Left forelimb (tissue), 1 donor: ENCODE results near the gene GABARAPL2.
"Not testable (repeated sequence)": the region's sequence is repeated elsewhere in the genome, so short reads cannot be mapped to it uniquely, and the experiment has no call there.

Experiments
- DNase-seq: peaks from one replicate; pipeline ENCODE4 v3.0.0-alpha.2; 2018; ENCODE audit warnings: low spot score

Gene GABARAPL2, protein sequence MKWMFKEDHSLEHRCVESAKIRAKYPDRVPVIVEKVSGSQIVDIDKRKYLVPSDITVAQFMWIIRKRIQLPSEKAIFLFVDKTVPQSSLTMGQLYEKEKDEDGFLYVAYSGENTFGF

DNA sequence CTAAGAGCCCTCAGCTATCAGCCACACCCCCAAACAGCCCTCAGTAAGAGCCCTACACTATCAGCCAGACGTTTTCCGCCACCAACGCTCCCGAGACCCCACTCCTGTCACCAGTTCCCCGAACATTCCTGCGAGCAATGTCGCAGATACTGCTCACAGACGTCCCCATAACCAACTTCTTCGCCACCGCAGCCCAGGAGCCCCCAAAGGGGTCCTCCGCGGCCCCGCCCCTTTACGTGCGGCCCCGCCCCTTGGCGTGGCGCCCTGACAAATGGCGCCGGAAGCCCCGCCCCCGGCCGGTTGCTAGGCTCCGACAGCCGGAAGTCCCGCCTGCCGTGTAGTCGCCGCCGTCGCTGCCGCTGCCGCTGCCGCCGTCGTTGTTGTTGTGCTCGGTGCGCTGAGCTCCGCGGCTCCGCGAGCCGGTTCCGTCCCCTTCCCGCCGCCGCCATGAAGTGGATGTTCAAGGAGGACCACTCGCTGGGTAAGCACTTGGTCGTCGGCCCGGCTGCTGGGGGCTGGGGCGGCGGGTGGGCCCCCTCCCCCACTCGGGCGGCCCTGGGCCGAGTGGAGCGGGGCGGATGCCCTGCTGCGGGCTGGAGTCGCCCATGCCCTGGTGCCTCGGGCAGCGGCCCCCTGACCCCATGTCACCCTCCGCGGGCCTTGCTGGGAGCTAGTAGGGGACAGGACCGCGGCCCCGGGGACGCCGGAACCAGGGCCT lies at the start of gene GABARAPL2:
Gene GABARAPL2 (plus strand): TSS at position 340 of the 718 bp plus-strand sequence. CDS start 108 bp downstream, at position 448.
- peak; percentile 95 for DNase-seq

DNA sequence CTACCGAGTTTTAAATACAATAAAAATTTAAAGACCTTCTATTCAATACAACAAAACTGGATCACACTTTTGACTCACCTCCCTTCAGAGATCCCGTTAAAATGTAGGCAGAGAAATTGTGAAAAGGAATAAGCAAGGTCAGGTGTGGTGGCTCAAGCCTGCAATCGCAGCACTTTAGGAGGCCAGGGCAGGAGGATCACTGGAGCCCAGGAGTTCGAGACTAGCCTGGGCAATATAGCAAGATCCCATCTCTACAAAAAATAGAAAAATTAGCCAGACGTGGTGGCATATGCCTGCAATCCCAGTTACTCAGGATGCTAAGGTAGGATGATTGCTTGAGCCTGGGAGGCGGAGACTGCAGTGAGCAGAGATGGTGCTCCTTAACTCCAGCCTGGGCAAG lies 47.0 kb upstream of the GABARAPL2 start:
- no peak for DNase-seq

DNA sequence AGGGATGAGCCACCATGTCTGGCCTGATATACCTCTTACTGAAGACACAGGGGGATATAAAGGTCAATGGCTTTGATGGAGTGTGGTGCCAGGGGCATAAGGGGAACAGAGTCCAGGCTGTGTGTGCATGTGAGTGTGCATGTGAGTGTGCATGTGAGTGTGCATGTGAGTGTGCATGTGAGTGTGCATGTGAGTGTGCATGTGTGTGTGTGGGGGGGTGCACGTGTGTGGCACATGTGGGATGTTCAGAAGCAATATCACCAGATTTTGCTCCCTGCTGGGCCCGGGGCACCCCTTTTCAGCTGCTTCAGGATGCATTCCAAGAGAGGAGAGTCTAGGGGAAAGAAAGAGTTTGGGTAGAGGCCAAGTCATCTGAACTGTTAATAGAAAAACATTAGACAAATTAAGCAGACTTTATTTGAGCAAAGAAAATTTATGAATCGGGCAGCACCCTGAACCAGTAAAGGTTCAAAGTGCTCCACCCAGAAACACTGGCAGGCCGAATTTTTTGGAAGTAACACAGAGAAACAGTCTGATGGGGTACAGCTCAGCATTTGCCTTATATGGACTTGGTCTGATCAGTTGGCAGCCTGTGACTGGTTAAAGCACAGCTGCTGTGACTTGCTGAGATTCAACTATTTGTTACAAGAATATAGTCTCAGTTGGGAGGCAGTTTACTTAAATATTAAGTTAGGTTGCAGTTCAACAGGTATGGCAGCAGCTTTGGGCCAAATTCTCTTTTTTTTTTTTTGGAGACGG lies 40.0 kb upstream of the GABARAPL2 start:
- DNase-seq = no peak

DNA sequence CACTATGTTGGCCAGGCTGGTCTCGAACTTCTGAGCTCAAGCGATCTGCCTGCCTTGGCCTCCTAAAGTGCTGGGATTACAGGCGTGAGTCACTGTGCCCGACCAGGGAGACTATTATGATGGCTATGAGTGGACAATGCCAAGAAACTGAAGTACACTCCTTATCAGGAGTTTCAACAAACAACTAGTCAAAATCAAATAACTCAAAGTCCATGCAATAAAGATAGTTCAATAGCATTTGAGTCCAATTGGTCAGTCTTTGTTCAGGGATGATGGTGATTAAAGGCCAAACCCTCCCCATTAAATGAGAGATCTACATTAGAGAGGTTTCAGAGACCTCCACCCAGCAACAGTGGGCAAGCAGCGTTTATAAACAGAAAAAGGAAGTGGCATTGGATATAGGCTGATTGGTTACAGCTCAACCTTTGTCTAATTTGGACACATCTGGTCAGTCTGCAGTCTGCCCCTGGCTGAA lies 38.3 kb upstream of the GABARAPL2 start:
- DNase-seq = no peak

DNA sequence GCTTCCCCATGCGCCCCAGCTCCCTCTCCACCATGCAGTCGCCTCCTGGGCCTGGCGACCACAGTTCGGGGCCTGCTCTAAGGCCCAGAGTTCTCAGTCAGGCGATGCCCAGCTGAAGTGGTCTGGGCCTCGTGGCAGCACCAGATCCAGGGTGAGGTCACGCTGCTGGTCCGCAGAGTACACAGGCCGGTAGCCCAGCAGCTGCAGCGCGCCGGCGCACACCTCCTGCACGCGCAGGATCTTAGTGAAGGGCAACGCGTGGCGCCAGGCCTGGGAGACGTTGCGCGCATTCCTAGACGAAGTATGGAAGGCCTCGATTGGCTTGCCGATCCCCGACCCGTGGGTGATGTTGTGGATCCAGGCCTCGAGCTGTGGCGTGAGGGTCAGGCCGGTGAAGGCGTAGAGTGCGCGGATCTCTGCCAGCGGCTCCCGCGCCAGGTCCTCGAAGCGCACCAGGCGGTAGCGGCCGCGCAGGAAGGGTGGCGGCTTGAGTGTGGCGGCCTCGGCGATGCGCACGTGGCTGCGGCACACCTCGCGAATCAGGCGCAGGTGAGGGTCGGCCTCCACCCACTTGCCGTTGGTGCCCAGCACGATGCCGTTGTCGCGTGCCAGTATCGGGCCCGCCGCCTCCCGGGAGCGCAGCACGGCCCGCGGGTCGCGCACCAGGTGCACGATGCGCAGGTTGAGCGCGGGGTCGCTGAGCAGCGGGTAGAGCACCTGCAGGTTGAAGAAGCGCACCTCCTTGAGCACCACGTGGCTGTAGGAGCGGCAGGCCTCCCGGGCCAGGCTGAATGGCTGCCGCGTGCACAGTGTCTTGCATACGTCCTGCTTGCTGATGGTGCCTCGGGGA lies 36.9 kb upstream of the GABARAPL2 start:
- DNase-seq = no peak

DNA sequence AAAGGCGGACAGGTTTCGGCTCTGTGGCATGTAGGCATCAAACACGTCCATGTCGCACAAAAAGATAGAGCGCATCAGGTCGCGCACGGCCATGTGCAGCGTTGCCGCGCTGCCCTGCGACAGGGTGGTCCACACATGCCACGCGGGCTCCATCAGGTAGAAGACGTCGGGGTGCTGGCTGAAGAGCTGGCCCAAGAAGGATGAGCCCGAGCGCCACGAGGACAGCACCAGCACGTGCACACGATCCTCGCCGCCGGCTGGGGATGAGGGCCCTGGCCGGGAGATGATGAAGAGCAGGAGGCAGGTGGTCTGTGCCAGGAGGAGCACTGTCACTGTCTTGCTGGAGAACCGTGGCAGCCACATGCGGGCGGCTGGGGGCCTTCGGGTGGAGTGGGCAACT lies 36.2 kb upstream of the GABARAPL2 start:
- no peak for DNase-seq

DNA sequence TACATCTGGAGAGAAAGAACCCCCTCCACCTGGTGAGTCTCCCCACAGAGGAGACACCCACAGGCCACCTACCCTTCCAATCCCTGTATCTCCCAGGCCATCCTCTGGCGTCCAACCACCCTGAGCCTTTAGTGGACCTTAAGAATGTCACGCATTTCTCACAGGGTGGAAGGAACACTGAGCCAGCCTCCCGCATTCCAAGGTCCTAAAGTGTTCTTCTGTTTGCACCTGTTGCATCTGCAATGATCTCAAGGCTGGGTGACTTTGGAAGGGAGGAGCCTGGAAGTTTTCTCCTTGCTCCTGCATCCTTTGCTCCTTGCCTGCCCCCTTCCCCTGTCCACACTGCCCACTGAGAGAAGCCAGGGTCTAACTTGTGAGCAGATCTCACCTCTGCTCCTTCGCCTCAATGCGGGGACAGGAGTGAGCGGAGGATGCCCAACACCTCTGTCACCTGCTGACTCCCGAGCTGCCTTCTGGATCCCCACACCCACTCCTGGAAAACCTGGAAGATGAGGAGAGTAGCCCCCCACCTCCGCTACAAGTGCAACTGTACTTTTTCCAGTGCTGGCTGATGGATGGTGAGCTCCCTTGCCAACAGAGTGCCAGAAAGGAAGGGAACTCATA lies 33.9 kb upstream of the GABARAPL2 start:
- DNase-seq = no peak

DNA sequence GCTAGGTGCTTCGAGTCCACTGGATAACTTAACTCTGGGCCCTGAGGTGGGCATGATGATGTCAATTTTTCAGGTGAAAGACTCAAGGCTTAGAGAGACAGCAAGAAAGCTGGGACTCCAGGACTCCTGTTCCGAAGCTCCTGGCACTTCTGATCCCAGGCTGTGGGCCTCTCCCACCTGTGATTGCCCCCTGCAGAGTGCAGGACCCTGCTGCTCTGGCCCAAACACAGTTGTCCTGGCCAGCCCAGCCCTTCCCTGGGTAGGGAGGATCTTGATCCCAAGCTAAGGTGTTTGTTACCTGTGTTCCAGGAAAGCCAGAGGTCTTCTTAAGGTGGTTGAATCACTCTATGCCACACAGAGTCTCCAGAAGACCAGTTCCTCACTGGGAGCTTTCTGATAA lies 33.4 kb upstream of the GABARAPL2 start:
- no peak for DNase-seq

DNA sequence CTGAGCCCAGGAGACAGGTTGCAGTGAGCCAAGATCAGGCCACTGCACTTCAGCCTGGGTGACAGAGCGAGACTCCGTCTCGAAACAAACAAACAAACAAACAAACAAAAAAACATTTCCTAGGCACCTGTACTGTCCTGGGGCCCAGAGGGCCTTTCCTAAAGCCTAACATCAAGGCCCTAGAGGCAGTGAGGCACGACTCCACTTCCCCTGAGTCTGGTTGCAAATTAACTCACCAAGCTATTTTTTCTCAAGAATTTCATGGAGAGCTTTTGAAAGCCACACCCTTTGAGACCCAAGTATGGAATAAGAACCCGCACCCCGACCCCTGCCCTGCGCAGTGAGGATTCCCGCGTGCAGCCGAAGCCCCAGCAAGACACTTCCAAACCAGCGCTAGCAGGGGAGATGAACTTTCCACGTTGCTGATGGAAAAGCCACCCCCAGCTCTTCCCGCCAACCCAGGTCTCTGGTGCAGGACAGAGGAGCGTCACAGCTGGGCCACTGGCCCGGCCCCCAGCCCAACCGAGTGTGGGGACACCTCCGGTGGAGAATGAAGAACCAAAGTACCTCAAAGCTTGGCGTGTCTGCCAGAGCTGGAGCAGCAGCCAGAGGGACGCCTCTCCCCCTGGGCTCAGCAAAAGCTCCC lies 31.5 kb upstream of the GABARAPL2 start:
- DNase-seq = no peak

DNA sequence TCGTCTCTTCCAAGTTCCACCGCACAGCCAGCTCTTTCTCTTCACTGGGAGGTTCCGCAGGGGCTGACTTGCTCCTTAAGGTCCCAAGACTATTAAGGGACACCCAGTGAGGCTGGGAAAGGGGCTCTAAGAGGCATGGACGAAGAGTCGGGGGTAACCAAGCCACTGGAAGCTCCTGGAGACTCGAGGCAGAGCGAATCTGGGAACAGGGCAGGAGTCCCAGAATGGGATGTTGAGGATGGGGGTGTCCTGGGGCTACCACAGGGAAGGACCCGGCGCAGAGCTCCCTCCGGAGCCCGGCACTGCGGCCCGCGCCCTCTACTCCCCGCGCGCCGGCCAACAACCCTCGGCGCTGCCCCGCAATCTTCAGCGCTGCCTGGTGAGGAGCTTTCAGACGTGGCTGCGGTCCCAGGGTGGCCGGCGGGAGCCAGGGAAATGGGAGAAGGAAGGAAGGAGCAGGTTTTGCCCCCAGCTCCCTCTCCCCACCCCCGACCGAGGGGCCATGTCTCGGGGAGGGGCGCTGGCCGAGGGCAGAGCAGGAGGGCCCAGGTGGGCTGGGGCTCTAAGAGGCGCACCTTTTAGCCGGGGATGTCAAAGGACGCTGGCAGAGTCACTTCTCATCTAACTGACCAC lies 30.9 kb upstream of the GABARAPL2 start:
- DNase-seq = no peak

DNA sequence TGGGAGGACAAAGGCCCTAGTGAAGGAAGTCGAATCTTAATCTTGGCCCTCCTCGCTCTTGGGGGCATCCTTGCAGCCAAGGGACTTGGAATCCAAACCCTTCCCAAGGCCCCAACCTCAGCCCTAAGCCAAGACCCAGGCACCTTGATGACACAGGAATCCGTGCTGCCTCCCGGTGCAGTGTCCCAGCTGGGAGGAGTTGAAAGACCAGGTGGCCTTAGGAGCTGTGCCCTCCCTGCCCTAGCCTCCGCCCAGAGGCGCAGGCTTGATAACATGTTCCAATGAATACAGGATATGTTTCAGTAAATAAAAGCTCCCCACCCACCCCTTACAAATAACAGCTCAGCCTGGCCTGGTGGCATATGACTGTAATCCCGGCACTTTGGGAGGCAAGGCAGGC lies 30.3 kb upstream of the GABARAPL2 start, which contains the start of gene CHST5:
Gene CHST5 (minus strand): TSS at position 208 of the 400 bp plus-strand sequence. CDS start 5,724 bp downstream, outside the sequence.
- no peak for DNase-seq

DNA sequence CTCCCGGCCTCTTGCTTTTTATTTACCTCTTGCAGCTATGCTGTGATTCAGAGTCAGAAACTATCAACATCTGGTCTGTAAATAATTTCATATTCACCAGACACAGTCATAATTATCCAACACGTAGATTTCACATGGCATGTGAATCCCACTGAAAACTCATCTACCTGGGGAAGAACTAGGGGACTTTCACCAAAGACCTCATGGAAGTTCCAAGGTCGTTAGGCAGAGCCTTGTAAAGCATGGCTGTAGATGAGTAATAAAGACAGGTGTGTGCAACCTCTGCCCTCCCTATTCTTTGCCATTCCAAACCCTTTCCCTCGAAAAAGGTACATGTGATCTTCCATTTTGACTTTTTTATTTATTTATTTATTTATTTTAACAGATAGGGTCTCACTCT lies 28.4 kb upstream of the GABARAPL2 start:
- DNase-seq = no peak

DNA sequence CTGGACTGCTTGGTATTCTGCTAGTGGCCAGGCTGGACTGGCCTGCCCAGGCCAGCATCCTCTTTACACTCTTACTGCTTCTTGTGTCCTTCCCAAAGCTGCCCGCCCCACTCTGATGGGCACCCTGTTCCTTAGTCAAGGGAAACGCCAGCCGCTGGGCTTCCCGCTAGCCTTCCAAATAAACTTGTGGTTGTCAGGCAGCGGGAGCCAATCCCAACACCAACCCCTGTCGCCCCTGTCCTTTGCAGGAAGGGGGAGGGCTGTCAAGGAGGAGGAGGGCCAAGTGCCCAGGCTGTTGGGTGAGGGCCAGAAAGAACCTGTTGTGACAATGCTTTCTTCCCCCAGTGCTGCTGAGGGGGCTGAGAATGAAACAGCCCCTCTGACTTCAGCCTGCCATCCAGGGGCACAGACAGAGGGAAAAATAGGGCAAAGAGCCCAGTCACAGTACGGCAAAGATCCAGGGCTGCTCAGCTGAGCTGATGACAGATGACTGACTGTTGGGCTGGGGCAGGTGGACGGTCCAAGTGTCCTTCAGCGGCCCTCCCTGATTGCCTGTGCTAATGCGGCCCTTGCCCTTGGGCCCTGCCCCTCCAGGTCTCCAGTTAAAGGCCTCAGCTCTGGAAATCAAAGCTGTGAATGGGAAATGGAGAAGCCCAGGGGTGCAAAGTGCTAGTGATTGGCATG lies 27.2 kb upstream of the GABARAPL2 start:
- DNase-seq = not testable (repeated sequence)

DNA sequence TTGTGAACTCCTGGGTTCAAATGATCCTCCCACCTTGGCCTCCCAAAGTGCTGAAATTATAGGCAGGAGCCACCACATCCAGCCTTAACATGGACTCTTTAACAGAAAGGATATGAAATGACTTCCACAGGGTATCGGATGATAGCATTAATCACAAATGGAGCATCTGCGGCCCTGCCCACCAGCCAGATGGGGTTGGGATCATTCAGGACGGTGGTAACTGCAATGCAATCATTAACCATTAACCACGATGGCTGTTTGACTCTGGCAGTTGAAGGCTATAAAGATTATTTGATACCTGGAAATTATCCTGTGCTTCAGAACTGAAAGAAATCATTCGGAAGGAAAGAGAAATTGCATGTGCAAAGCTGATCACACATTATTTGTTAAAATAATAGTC lies 24.9 kb upstream of the GABARAPL2 start:
- no peak for DNase-seq

DNA sequence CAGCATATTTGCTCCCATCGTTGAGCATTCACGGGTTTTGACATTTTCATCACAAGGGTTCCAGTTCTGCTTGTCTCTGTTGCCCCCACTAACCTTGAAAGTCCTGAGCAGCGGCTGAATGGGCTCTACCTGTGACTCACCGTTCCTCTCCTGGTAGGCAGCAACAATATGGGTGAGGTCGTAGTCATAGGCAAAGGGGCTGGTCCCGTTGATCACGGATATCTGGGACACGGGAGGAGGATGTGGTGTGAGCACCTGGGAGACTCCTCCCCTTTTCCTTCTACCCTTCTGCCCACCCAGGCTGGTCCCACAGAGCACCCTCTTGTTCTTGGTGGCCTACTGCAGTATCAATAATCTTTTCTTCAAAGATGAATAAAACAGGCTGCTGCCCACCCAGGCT lies 23.7 kb upstream of the GABARAPL2 start:
- not testable (repeated sequence) for DNase-seq

DNA sequence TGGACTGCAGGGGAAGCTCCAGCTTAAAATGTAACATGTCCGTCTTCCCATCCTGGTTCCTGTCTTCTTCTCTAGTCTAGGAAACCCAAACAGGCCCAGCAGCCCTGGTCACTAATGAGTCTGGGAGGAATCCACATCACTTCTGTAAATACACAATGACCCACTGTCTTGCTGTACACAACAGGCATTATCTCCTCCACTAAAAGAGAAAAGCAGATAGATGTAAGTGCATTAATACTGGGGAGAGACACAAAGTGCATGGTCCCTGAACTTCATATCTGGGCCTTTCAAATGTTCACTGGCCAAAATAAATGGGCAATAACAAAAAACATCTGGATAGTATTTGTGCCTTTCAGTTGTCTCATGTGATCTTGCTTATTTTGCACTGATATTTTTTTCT lies 20.3 kb upstream of the GABARAPL2 start:
- not testable (repeated sequence) for DNase-seq

DNA sequence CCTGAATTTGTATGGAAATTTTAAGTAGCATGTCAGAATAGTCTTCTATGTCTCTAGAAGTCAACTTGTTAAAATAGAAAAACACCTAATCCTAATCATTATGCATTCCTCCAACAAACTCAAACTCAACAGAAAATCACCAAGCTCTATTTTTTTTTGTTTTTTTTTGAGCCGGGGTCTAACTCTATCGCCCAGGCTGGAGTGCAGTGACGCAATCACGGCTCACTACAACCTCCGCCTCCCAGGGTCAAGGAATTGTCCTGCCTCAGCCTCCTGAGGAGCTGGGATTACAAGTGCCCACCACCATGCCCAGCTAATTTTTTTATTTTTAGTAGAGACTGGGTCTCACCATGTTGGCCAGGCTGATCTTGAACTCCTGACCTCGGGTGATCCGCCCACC lies 19.9 kb upstream of the GABARAPL2 start:
- DNase-seq = no peak

DNA sequence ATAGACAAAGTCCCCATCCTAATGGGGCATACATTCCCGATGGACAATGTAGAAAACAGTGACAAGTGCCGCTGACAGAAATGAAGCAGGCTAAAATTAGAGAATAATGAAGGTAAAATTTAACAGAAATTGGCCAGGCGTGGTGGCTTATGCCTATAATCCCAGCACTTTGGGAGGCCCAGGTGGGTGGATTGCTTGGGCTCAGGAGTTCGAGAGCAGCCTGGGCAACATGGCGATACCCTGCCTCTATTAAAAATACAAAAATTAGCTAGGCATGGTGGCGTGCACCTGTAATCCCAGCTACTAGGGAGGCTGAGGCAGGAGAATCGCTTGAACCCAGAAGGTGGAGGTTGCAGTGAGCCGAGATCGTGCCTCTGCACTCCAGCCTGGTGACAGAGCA lies 17.7 kb upstream of the GABARAPL2 start:
- DNase-seq = not testable (repeated sequence)

DNA sequence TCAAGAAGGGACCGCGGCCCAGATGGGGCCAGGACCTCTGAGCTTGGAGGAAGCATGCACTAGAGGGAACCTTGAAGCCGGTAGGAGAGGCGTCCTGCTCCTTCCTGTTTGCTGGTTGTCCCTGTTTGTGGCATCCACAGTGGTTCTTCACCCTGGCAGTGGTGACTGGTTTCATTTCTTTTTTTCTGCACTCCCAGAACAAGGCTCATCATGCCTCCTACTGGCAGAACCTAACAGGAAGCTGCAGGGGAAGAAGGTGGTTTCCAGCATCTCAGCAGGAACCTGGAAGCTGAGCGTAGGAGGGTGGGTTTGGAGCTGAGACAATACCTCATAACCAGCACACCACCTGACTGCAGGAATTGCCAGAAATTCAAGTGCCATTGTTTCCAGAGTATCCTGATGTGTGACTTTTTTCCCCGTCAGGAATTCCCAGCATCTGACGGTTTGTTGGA lies 15.9 kb upstream of the GABARAPL2 start:
- DNase-seq = no peak

DNA sequence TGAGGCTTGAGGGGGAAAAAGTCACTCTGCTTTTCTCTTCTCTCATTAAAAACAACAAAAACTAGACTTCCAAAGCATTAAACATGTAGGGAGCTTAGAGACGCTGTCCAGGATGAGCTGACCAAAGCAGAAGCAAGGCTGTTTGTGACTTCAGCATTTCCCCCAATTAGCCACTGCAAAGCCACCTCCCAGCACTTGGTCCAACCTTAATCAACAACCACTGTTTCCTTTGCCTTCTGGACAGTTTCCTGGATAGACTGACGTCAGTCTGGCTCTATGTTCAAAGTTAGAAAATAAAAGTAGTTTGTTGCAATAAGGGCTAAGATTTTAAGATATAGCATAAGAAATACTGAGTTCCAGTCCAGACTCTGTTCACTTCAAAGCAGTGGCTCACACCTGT lies 13.2 kb upstream of the GABARAPL2 start:
- no peak for DNase-seq
